ENCODE results near the gene EYA3. TPM values are rescaled to one million over a fixed set of nuclear protein-coding genes. Genes with fewer than 3 reads are reported as not detected.

Gene EYA3
- total and polyA plus RNA-seq, 10 of the 15 experiments (the other 5 are each of a cell fraction or from before 2014, with no cell fraction given) = 13.0 to 46.6 (median 23.4) TPM

DNA sequence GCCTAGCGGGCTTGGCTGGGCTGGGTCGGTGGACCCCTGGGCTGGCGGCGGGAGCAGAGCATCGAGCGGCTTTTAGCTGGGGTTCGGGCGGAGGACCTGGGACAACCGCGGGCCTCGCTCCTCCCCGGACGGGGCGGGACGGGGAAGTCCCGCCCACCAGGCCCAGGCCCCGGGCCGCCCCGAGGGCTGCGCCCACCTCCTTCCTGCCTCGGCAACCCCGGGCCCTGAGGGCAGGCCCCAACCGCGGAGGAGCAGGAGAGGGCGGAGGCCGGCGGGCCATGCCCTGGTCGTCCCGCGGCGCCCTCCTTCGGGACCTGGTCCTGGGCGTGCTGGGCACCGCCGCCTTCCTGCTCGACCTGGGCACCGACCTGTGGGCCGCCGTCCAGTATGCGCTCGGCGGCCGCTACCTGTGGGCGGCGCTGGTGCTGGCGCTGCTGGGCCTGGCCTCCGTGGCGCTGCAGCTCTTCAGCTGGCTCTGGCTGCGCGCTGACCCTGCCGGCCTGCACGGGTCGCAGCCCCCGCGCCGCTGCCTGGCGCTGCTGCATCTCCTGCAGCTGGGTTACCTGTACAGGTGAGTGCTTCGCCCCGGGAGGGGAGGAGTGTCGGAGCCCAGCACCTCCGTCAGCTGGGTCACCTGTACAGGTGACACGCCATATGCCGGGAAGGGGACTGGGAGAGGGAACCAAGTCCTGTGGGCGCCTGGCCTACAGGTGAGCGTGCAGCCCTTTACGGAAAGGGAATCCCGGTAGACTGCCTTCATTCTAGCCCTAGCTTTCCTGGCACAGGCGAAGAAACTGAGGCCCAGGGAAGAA is 128.4 kb downstream of the EYA3 start, which contains the start of gene XKR8 (continued):
- TF ChIP-seq, protein P1, sequence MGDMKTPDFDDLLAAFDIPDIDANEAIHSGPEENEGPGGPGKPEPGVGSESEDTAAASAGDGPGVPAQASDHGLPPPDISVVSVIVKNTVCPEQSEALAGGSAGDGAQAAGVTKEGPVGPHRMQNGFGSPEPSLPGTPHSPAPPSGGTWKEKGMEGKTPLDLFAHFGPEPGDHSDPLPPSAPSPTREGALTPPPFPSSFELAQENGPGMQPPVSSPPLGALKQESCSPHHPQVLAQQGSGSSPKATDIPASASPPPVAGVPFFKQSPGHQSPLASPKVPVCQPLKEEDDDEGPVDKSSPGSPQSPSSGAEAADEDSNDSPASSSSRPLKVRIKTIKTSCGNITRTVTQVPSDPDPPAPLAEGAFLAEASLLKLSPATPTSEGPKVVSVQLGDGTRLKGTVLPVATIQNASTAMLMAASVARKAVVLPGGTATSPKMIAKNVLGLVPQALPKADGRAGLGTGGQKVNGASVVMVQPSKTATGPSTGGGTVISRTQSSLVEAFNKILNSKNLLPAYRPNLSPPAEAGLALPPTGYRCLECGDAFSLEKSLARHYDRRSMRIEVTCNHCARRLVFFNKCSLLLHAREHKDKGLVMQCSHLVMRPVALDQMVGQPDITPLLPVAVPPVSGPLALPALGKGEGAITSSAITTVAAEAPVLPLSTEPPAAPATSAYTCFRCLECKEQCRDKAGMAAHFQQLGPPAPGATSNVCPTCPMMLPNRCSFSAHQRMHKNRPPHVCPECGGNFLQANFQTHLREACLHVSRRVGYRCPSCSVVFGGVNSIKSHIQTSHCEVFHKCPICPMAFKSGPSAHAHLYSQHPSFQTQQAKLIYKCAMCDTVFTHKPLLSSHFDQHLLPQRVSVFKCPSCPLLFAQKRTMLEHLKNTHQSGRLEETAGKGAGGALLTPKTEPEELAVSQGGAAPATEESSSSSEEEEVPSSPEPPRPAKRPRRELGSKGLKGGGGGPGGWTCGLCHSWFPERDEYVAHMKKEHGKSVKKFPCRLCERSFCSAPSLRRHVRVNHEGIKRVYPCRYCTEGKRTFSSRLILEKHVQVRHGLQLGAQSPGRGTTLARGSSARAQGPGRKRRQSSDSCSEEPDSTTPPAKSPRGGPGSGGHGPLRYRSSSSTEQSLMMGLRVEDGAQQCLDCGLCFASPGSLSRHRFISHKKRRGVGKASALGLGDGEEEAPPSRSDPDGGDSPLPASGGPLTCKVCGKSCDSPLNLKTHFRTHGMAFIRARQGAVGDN (IDR thresholded peaks at IDR 0.05) = peak; percentile 69
- TF ChIP-seq, protein P2, sequence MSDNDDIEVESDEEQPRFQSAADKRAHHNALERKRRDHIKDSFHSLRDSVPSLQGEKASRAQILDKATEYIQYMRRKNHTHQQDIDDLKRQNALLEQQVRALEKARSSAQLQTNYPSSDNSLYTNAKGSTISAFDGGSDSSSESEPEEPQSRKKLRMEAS (IDR thresholded peaks at IDR 0.05; ENCODE audit: low read depth, low read length) = peak; percentile 45; the same call in 1 of the 2 replicates
- TF ChIP-seq SMAD5 (IDR thresholded peaks at IDR 0.05; ENCODE audit: low read depth) (0 out of 2 replicates have a peak, but pooled peaks have one; percentile 38), TCF3 (IDR thresholded peaks at IDR 0.05; ENCODE audit: borderline replicate concordance, insufficient read depth, low read depth, low read length) (0 out of 2 replicates have a peak, but pooled peaks have one; percentile 27), SMAD1 (IDR thresholded peaks at IDR 0.05; ENCODE audit: low read depth, partially characterized antibody) (no peak), HDAC6 (IDR thresholded peaks at IDR 0.05; ENCODE audit: unreplicated experiment) (peak; percentile 20), SMC3 (IDR thresholded peaks at IDR 0.05; ENCODE audit: borderline replicate concordance, low read length) (0 out of 2 replicates have a peak, but pooled peaks have one; percentile 5), SMARCA5 (IDR thresholded peaks at IDR 0.05) (peak; percentile 68; the same call in 1 of the 2 replicates), CEBPZ (IDR thresholded peaks at IDR 0.05; ENCODE audit: low read depth, low read length) (no peak), CTCF (IDR thresholded peaks at IDR 0.05 in 2 of 3, conservative IDR thresholded peaks at IDR 0.05 in 1 of 3; ENCODE audit: control insufficient read depth in 2 of 3, extremely low read depth in 1 of 3, insufficient read depth in 1 of 3, low read depth in 3 of 3, low read length in 3 of 3) (peak; percentile 44 to 48 (median 47); a peak in 4 of 6 replicates), EED (IDR thresholded peaks at IDR 0.05; ENCODE audit: low read depth) (0 out of 2 replicates have a peak, but pooled peaks have one; percentile 14)
